ENCODE measurements around the gene SREBF1.

DNA sequence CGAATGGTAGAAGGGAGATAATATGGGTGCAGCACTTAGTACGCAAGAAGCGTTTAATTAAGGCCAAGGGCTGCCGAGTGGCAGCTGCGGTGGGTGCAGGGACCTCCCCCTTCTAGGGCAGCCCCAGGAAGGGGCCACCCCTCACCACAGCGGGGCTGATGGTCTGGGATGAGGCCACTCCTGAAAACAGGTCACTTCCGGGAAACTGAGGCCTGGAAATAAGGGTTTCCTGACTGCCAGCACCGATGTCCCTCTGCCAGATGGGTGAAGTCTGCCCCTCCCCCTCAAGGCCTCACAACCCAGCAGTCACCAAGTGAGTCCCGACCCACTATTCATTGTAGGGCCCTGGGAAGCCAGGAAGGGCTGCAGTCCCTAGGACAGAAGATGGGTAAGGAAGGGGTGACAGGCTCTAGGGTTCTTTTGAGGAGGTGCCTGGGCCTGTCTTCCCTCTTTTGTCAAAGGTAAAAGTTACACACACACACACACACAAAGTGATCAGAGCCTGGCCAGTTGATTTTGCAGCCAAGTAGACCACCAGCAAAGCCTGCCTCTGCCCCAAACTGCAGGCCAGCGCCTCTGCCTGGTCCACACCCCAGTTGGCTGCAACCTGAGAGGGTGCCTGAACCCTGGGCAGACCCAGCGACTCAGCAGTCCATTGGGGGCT is 12.5 kb downstream of the SREBF1 start:
- TF ChIP-seq NFRKB (IDR thresholded peaks at IDR 0.05), result no peak
- no peak for TF ChIP-seq L3MBTL2 (conservative IDR thresholded peaks at IDR 0.05)
- no peak for TF ChIP-seq ELF4 (IDR thresholded peaks at IDR 0.05)
- TF ChIP-seq FOXM1 (IDR thresholded peaks at IDR 0.05; ENCODE audit: borderline replicate concordance), result no peak
